WTC11 (cell line): ENCODE results near the gene TMEM134. TPM values are rescaled to one million over a fixed set of nuclear protein-coding genes. Genes with fewer than 3 reads are reported as not detected.
A peak's percentile ranks its signal among the peaks of the same experiment; 100 is the strongest.

Source experiments
- ATAC-seq: fragments of 200-7000 bp; cut with Tn5 transposase; 2 replicates; pipeline ENCODE4 v1.10.0; 2021; ENCODE audit warnings: mild to moderate bottlenecking, moderate library complexity
- CTCF ChIA-PET: fragments of 300-600 bp; sonication (Branson Sonifier 250); formaldehyde crosslinking; loops from one replicate; lab custom pipeline; 2021; ENCODE audit warnings: antibody characterized with exemption; lab: Charles Lee
- POLR2A ChIA-PET: fragments of 350-600 bp; sonication (Branson Sonifier 250); formaldehyde crosslinking; loops from one replicate; lab custom pipeline; 2021; ENCODE audit warnings: antibody characterized with exemption; lab: Charles Lee
- DNase-seq: peaks from one replicate; pipeline ENCODE4 v3.0.0; 2021; ENCODE audit warnings: low spot score
- H3K27ac Mint-ChIP-seq: 2 replicates; pipeline ENCODE4 v1.8.0; 2021; ENCODE audit warnings: mixed read lengths
- H3K27me3 Mint-ChIP-seq: 2 replicates; pipeline ENCODE4 v1.8.0; 2021; ENCODE audit warnings: low read depth, mild to moderate bottlenecking, moderate library complexity, mixed read lengths
- H3K36me3 Mint-ChIP-seq: 2 replicates; pipeline ENCODE4 v1.8.0; 2021; ENCODE audit warnings: mixed read lengths
- H3K4me1 Mint-ChIP-seq: 2 replicates; pipeline ENCODE4 v1.8.0; 2022; ENCODE audit warnings: mixed read lengths
- H3K4me3 Mint-ChIP-seq: 2 replicates; pipeline ENCODE4 v1.8.0; 2021; ENCODE audit warnings: mild to moderate bottlenecking, moderate library complexity, mixed read lengths
- H3K9me3 Mint-ChIP-seq: 2 replicates; pipeline ENCODE4 v1.8.0; 2021; ENCODE audit warnings: mixed read lengths
- ATF1 ChIP-seq: sonication (generic); formaldehyde crosslinking; IDR thresholded peaks from 2 replicates; pipeline ENCODE4 v1.8.1; 2023; ENCODE audit warnings: mild to moderate bottlenecking, moderate library complexity, missing genetic modification reagents
- ATF3 ChIP-seq: sonication (generic); formaldehyde crosslinking; conservative IDR thresholded peaks from 2 replicates; pipeline ENCODE4 v1.8.1; 2022; ENCODE audit warnings: mild to moderate bottlenecking, missing genetic modification reagents
- JAZF1 ChIP-seq: fragments of 250-450 bp; sonication (Bioruptor Pico); IDR thresholded peaks from 2 replicates; pipeline ENCODE4 v1.9.0; 2021; ENCODE audit warnings: moderate library complexity, mild to moderate bottlenecking, inconsistent platforms
- MYBL2 ChIP-seq: sonication (generic); formaldehyde crosslinking; IDR thresholded peaks from 2 replicates; pipeline ENCODE4 v1.8.1; 2023; ENCODE audit warnings: mild to moderate bottlenecking, moderate library complexity, missing genetic modification reagents
- NR2C2 ChIP-seq: sonication (generic); formaldehyde crosslinking; IDR thresholded peaks from 2 replicates; pipeline ENCODE4 v1.8.0; 2022; ENCODE audit warnings: mild to moderate bottlenecking, missing genetic modification reagents
- NR3C1 ChIP-seq: sonication (generic); formaldehyde crosslinking; conservative IDR thresholded peaks from 2 replicates; pipeline ENCODE4 v1.8.1; 2023; ENCODE audit warnings: low read depth, mild to moderate bottlenecking, missing genetic modification reagents
- SMAD3 ChIP-seq: sonication (generic); formaldehyde crosslinking; IDR thresholded peaks from 2 replicates; pipeline ENCODE4 v1.8.0; 2022; ENCODE audit warnings: missing genetic modification reagents, mild to moderate bottlenecking, borderline replicate concordance
- SMAD4 ChIP-seq: sonication (generic); formaldehyde crosslinking; IDR thresholded peaks from 2 replicates; pipeline ENCODE4 v1.8.0; 2022; ENCODE audit warnings: mild to moderate bottlenecking, missing genetic modification reagents
- ZNF138 ChIP-seq: sonication (generic); formaldehyde crosslinking; conservative IDR thresholded peaks from 2 replicates; pipeline ENCODE4 v1.8.1; 2022; ENCODE audit warnings: mild to moderate bottlenecking, moderate library complexity, missing genetic modification reagents
- ZNF263 ChIP-seq: sonication (generic); formaldehyde crosslinking; IDR thresholded peaks from 2 replicates; pipeline ENCODE4 v1.8.1; 2022; ENCODE audit warnings: low read depth, mild to moderate bottlenecking, moderate library complexity, missing genetic modification reagents
- ZNF281 ChIP-seq: sonication (generic); formaldehyde crosslinking; IDR thresholded peaks from 2 replicates; pipeline ENCODE4 v1.8.0; 2023; ENCODE audit warnings: mild to moderate bottlenecking, missing genetic modification reagents
- ZNF396 ChIP-seq: fragments of 250-450 bp; sonication (Bioruptor Pico); IDR thresholded peaks from 2 replicates; pipeline ENCODE4 v1.8.0; 2021; ENCODE audit warnings: mild to moderate bottlenecking, moderate library complexity, borderline replicate concordance
- ZNF512 ChIP-seq: sonication (generic); formaldehyde crosslinking; IDR thresholded peaks from 2 replicates; pipeline ENCODE4 v1.8.1; 2022; ENCODE audit warnings: missing genetic modification reagents, borderline replicate concordance
- ZNF671 ChIP-seq: fragments of 250-450 bp; sonication (Bioruptor Pico); IDR thresholded peaks from 2 replicates; pipeline ENCODE4 v1.8.0; 2021; ENCODE audit warnings: mild to moderate bottlenecking
- total RNA-seq: library from RNA; stranded (reverse); gene quantifications from 3 replicates; pipeline ENCODE4 v1.2.3, GENCODE V29; 2021
- TF ChIP-seq, protein P1 (sequence below): fragments of 250-450 bp; sonication (Bioruptor Pico); IDR thresholded peaks from 2 replicates; pipeline ENCODE4 v1.9.0; 2021; ENCODE audit warnings: mild to moderate bottlenecking
- TF ChIP-seq, protein P2 (sequence below): sonication (generic); formaldehyde crosslinking; IDR thresholded peaks from 2 replicates; pipeline ENCODE4 v1.8.1; 2023; ENCODE audit warnings: mild to moderate bottlenecking, missing genetic modification reagents
- TF ChIP-seq, protein P3 (sequence below): sonication (generic); formaldehyde crosslinking; IDR thresholded peaks from 2 replicates; pipeline ENCODE4 v1.8.0; 2022; ENCODE audit warnings: mild to moderate bottlenecking, missing genetic modification reagents

TMEM134 gene
- total RNA-seq, 1 experiment from 2014 or later = 55.6 TPM

GRCh38 chr11:67439321-67440228, 29.5 kb downstream of the TMEM134 start:
- ATAC-seq (peak; percentile 7), DNase-seq (peak; percentile 55)
- Mint-ChIP-seq H3K36me3 (no peaks in the 10 kb centered on the region), H3K9me3 (no peaks in the 10 kb centered on the region), H3K4me1 (peaks cover 16% of the 10 kb centered on the region), H3K27me3 (no peaks in the 10 kb centered on the region), H3K27ac (peak overlapping the region; percentile 77; the same call in 1 of the 2 replicates), H3K4me3 (no peak overlapping the region)
- POLR2A ChIA-PET = interaction anchor here (1.6 to 1.7 kb wide), 2 partner anchors 38 to 48 kb away, joined by 4 to 6 read pairs; partner anchors contain the start of genes PPP1CA and RAD9A
- CTCF ChIA-PET = interaction anchor here (0.9 to 4.2 kb wide), 5 partner anchors 10 to 43 kb away, joined by 3 to 31 read pairs (median 4); partner anchors contain the start of genes GPR152 and PPP1CA
- TF ChIP-seq ZNF671 (CRISPR knock-in tag) (no peak), NR2C2 (CRISPR knock-in tag) (no peak), MYBL2 (CRISPR knock-in tag) (no peak), ATF3 (CRISPR knock-in tag) (no peak)

DNA sequence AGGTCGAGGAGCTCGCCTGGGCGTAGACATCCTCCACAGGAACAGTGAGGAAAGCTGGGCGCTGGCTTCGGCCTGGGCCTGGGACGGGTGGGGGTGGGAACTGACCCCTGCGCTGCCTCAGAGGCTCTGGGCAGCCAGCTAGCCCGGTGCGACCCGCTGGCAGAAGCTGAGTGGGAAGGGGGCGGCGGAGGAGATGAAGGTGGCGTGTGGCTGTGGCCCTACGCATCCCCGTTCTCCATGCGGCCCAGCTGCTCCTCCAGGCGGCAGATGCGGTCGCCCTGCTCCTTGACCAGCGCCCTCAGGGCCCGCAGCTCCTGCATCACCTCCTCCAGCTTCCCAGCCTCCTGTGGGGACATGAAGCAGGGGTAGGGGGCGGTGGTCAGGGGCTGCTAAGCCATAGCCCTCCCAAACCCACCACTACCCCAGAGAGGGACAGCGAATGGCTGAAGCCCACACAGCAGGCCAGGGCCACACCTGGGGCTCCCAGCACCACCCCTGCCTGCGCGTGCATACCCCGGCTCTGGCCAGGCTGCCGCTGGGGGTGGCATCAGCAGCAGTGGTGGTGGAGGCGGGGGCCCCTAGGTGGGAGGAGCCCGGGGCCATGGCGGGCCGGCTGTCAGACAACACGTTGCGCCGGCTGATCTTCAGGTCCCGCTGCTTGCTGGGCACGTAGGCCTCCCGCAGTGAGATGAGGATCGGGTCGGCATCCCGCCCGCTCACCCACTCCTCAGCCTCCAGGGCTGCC, 30.7 kb downstream of the TMEM134 start:
- H3K27me3 Mint-ChIP-seq = no peaks in the 10 kb centered on the region
- DNase-seq (no peak), ATAC-seq (no peak)
- no peaks in the 10 kb centered on the region for H3K36me3 Mint-ChIP-seq
- POLR2A ChIA-PET = interaction anchor here (0.6 to 2.2 kb wide), 6 partner anchors 24 to 46 kb away, joined by 3 to 7 read pairs (median 4); partner anchors contain the start of genes PPP1CA and RAD9A
- no peak overlapping the region for H3K4me3 Mint-ChIP-seq
- CTCF ChIA-PET = interaction anchor here (0.6 to 4.2 kb wide), 4 partner anchors 8 to 37 kb away, joined by 3 to 31 read pairs (median 4); partner anchors contain the start of genes PPP1CA and RPS6KB2
- no peaks in the 10 kb centered on the region for H3K9me3 Mint-ChIP-seq
- TF ChIP-seq ZNF263 (CRISPR knock-in tag) = 0 out of 2 replicates have a peak, but pooled peaks have one; percentile 26
- TF ChIP-seq ZNF512 (CRISPR knock-in tag) = no peak
- H3K4me1 Mint-ChIP-seq = peaks cover 16% of the 10 kb centered on the region
- H3K27ac Mint-ChIP-seq = no peak overlapping the region; the same call in 1 of the 2 replicates

GRCh38 chr11:67437809-67438157, 31.3 kb downstream of the TMEM134 start:
- Mint-ChIP-seq H3K36me3 (no peaks in the 10 kb centered on the region), H3K4me1 (peaks cover 16% of the 10 kb centered on the region), H3K27ac (no peak overlapping the region; the same call in 1 of the 2 replicates), H3K4me3 (no peak overlapping the region), H3K9me3 (no peaks in the 10 kb centered on the region), H3K27me3 (no peaks in the 10 kb centered on the region)
- ATAC-seq = no peak
- DNase-seq = no peak
- CTCF ChIA-PET = interaction anchor here (0.6 to 4.2 kb wide), 4 partner anchors 10 to 48 kb away, joined by 3 to 31 read pairs (median 4); partner anchors contain the start of genes PPP1CA and RPS6KB2
- POLR2A ChIA-PET = interaction anchor here (0.7 to 2.2 kb wide), 5 partner anchors 31 to 47 kb away, joined by 3 to 7 read pairs (median 4); partner anchors contain the start of genes PPP1CA and RAD9A
- no peak for TF ChIP-seq ZNF396
- TF ChIP-seq ATF1 (CRISPR knock-in tag) = no peak
- TF ChIP-seq, protein P1, sequence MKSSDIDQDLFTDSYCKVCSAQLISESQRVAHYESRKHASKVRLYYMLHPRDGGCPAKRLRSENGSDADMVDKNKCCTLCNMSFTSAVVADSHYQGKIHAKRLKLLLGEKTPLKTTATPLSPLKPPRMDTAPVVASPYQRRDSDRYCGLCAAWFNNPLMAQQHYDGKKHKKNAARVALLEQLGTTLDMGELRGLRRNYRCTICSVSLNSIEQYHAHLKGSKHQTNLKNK (CRISPR knock-in tag) = no peak
- no peak for TF ChIP-seq NR2C2 (CRISPR knock-in tag)
- no peak for TF ChIP-seq ZNF671 (CRISPR knock-in tag)
- no peak for TF ChIP-seq ZNF263 (CRISPR knock-in tag)
- no peak for TF ChIP-seq ZNF138 (CRISPR knock-in tag)
- TF ChIP-seq SMAD3 (CRISPR knock-in tag) = no peak
- TF ChIP-seq, protein P2, sequence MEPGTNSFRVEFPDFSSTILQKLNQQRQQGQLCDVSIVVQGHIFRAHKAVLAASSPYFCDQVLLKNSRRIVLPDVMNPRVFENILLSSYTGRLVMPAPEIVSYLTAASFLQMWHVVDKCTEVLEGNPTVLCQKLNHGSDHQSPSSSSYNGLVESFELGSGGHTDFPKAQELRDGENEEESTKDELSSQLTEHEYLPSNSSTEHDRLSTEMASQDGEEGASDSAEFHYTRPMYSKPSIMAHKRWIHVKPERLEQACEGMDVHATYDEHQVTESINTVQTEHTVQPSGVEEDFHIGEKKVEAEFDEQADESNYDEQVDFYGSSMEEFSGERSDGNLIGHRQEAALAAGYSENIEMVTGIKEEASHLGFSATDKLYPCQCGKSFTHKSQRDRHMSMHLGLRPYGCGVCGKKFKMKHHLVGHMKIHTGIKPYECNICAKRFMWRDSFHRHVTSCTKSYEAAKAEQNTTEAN (CRISPR knock-in tag) = no peak
- TF ChIP-seq, protein P3, sequence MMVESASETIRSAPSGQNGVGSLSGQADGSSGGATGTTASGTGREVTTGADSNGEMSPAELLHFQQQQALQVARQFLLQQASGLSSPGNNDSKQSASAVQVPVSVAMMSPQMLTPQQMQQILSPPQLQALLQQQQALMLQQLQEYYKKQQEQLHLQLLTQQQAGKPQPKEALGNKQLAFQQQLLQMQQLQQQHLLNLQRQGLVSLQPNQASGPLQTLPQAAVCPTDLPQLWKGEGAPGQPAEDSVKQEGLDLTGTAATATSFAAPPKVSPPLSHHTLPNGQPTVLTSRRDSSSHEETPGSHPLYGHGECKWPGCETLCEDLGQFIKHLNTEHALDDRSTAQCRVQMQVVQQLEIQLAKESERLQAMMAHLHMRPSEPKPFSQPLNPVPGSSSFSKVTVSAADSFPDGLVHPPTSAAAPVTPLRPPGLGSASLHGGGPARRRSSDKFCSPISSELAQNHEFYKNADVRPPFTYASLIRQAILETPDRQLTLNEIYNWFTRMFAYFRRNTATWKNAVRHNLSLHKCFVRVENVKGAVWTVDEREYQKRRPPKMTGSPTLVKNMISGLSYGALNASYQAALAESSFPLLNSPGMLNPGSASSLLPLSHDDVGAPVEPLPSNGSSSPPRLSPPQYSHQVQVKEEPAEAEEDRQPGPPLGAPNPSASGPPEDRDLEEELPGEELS (CRISPR knock-in tag) = no peak
- TF ChIP-seq SMAD4 (CRISPR knock-in tag) = no peak
- no peak for TF ChIP-seq ZNF281 (CRISPR knock-in tag)
- no peak for TF ChIP-seq NR3C1 (CRISPR knock-in tag)
- TF ChIP-seq JAZF1 (CRISPR knock-in tag) = no peak
